ENCODE results near the gene NAB2.

Gene NAB2

GRCh38 chr12:57138526-57139272, 49.8 kb downstream of the NAB2 start:
- DNase-seq: no peak

- no peak for DNase-seq
Observed at GRCh38 chr12:57139796-57140649, 51.1 kb downstream of the NAB2 start.

- DNase-seq: no peak
Observed at GRCh38 chr12:57141249-57141648, 52.3 kb downstream of the NAB2 start.

- no peak for DNase-seq
Observed at GRCh38 chr12:57142121-57142520, 53.2 kb downstream of the NAB2 start.

- no peak for DNase-seq
Observed at GRCh38 chr12:57142727-57143126, 53.8 kb downstream of the NAB2 start.

GRCh38 chr12:57143454-57143853, 54.5 kb downstream of the NAB2 start:
- no peak for DNase-seq
